Measurements from ENCODE around the gene ANGPTL3.

ANGPTL3 gene

GRCh38 chr1:62625415-62625814 is 28.1 kb downstream of the ANGPTL3 start:
- DNase-seq (ENCODE audit: low read depth, low spot score) = no peak

- no peak for DNase-seq (ENCODE audit: low read depth, low spot score)
Measured at GRCh38 chr1:62628506-62628905, 31.2 kb downstream of the ANGPTL3 start.

- no peak for DNase-seq (ENCODE audit: low read depth, low spot score)
Measured at GRCh38 chr1:62637392-62638105, 40.2 kb downstream of the ANGPTL3 start.

- no peak for DNase-seq (ENCODE audit: low read depth, low spot score)
Measured at GRCh38 chr1:62643283-62643682, 46.0 kb downstream of the ANGPTL3 start.

- DNase-seq (ENCODE audit: low read depth, low spot score) = no peak
Measured at GRCh38 chr1:62652387-62652786, 55.1 kb downstream of the ANGPTL3 start.

- no peak for DNase-seq (ENCODE audit: low read depth, low spot score)
Measured at GRCh38 chr1:62654744-62655143, 57.4 kb downstream of the ANGPTL3 start.
